Keratinocyte (primary cell): Measurements from ENCODE around the gene NUDT10.
"Not testable (repeated sequence)": the region's sequence is repeated elsewhere in the genome, so short reads cannot be mapped to it uniquely, and the experiment has no call there.

Experiments
- EZH2 ChIP-seq: IDR thresholded peaks from one replicate; pipeline ENCODE4 v1.6.1; 2012; ENCODE audit warnings: inconsistent platforms, mild to moderate bottlenecking, low read length, moderate library complexity
- TF ChIP-seq, protein P1 (sequence below), 3 experiments: IDR thresholded peaks in 1 of 3; conservative IDR thresholded peaks in 1 of 3; optimal IDR thresholded peaks in 1 of 3; 2 replicates in 2 of 3; 3 replicates in 1 of 3; pipeline versions ENCODE3 to v1.5.1; 2011; ENCODE audit warnings: low read length in 3 of 3, mild to moderate bottlenecking in 3 of 3, moderate library complexity in 2 of 3, control low read depth in 1 of 3, inconsistent platforms in 1 of 3; ENCODE audit not compliant: insufficient read depth in 2 of 3; ENCODE audit errors: extremely low read depth in 1 of 3

DNA sequence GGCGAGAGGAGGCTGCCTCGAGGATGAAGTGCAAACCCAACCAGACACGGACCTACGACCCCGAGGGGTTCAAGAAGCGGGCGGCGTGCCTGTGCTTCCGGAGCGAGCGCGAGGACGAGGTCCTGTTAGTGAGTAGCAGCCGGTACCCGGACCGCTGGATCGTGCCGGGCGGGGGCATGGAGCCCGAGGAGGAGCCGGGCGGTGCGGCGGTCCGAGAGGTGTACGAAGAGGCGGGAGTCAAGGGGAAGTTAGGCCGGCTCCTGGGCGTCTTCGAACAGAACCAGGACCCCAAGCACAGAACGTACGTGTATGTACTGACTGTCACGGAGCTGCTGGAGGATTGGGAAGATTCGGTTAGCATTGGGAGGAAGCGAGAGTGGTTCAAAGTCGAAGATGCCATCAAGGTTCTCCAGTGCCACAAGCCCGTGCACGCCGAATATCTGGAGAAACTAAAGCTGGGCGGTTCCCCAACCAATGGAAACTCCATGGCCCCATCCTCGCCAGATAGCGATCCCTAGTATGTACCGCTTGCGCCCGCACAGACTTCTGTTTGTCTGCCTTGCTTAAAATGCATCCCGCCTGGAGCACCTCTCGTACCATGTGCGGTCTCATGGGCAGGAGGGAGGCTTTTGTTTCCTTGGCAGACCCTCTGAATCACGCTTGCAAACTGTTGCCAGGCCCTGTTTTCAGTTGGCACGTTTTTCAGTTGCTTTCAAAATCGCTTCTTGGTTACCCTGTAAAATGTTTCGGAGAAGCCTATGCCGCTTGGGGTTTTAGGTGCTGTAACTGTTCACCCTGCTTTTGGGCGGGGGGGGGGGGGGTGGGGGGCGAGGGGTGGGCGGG, 542 bp downstream of the NUDT10 start:
- TF ChIP-seq, protein P1, sequence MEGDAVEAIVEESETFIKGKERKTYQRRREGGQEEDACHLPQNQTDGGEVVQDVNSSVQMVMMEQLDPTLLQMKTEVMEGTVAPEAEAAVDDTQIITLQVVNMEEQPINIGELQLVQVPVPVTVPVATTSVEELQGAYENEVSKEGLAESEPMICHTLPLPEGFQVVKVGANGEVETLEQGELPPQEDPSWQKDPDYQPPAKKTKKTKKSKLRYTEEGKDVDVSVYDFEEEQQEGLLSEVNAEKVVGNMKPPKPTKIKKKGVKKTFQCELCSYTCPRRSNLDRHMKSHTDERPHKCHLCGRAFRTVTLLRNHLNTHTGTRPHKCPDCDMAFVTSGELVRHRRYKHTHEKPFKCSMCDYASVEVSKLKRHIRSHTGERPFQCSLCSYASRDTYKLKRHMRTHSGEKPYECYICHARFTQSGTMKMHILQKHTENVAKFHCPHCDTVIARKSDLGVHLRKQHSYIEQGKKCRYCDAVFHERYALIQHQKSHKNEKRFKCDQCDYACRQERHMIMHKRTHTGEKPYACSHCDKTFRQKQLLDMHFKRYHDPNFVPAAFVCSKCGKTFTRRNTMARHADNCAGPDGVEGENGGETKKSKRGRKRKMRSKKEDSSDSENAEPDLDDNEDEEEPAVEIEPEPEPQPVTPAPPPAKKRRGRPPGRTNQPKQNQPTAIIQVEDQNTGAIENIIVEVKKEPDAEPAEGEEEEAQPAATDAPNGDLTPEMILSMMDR (optimal IDR thresholded peaks at IDR 0.05 in 1 of 3, IDR thresholded peaks at IDR 0.05 in 1 of 3, conservative IDR thresholded peaks at IDR 0.05 in 1 of 3; ENCODE audit: extremely low read depth in 1 of 3, insufficient read depth in 2 of 3, low read length in 3 of 3): not testable (repeated sequence)
- TF ChIP-seq EZH2: not testable (repeated sequence)
